CD14-positive monocyte (primary cell): Measurements from ENCODE around the gene TACO1. TPM values are rescaled to one million over a fixed set of nuclear protein-coding genes. Genes with fewer than 3 reads are reported as not detected.

ENCODE experiments used
- DNase-seq, 3 donors: peaks; one replicate each; pipeline ENCODE4 v3.0.0-alpha.2; 2011 to 2022
- H2AFZ ChIP-seq: 2 replicates; pipeline ENCODE4 v1.6.0; 2012; ENCODE audit warnings: mild to moderate bottlenecking, low read depth, low read length, inconsistent platforms; ENCODE audit not compliant: insufficient read depth, poor library complexity, severe bottlenecking
- H3K27ac ChIP-seq, 2 donors: 1 replicate in 1 of 2; 2 replicates in 1 of 2; pipeline ENCODE4 v1.5.1; 2012 to 2013; ENCODE audit warnings: low read length in 2 of 2, control low read depth in 1 of 2, inconsistent platforms in 1 of 2, low read depth in 1 of 2, mild to moderate bottlenecking in 1 of 2
- H3K27me3 ChIP-seq, 2 donors: one replicate each; pipeline versions ENCODE4 v1.6.0 to v1.6.1; 2011 to 2013; ENCODE audit warnings: low read length in 2 of 2; ENCODE audit not compliant: control insufficient read depth in 2 of 2, insufficient read depth in 2 of 2
- H3K36me3 ChIP-seq, 2 donors: replicated peaks in 1 of 2; 1 replicate in 1 of 2; 2 replicates in 1 of 2; pipeline versions ENCODE4 v1.5.1 to v1.6.1; 2012 to 2013; ENCODE audit warnings: low read length in 2 of 2, control low read depth in 1 of 2, inconsistent platforms in 1 of 2, mild to moderate bottlenecking in 1 of 2; ENCODE audit not compliant: insufficient read depth in 2 of 2, control insufficient read depth in 1 of 2
- H3K4me1 ChIP-seq, 2 donors: 1 replicate in 1 of 2; 2 replicates in 1 of 2; pipeline versions ENCODE4 v1.5.1 to v1.6.1; 2012 to 2013; ENCODE audit warnings: low read length in 2 of 2, control low read depth in 1 of 2, inconsistent platforms in 1 of 2, mild to moderate bottlenecking in 1 of 2, moderate library complexity in 1 of 2; ENCODE audit not compliant: insufficient read depth in 2 of 2, control insufficient read depth in 1 of 2
- H3K4me2 ChIP-seq: replicated peaks from 2 replicates; pipeline ENCODE3; 2012; ENCODE audit warnings: low read length, moderate library complexity, mild to moderate bottlenecking; ENCODE audit not compliant: poor library complexity, severe bottlenecking; ENCODE audit errors: extremely low read depth
- H3K4me3 ChIP-seq, 3 experiments: fragments of 200-600 bp in 1 of 3; sonication (generic) in 1 of 3; replicated peaks in 1 of 3; 1 replicate in 2 of 3; 2 replicates in 1 of 3; pipeline ENCODE4 v1.5.1; 2011 to 2013; ENCODE audit warnings: low read length in 3 of 3, mild to moderate bottlenecking in 3 of 3, control low read depth in 2 of 3, low read depth in 2 of 3, inconsistent platforms in 1 of 3, moderate library complexity in 1 of 3
- H3K79me2 ChIP-seq: 2 replicates; pipeline ENCODE4 v1.6.0; 2012; ENCODE audit warnings: mild to moderate bottlenecking, control low read depth, inconsistent platforms, low read length, moderate library complexity; ENCODE audit not compliant: insufficient read depth
- H3K9ac ChIP-seq: 2 replicates; pipeline ENCODE4 v1.6.0; 2017; ENCODE audit warnings: low read length, mild to moderate bottlenecking; ENCODE audit not compliant: insufficient read depth, poor library complexity, severe bottlenecking
- H3K9me3 ChIP-seq, 2 donors: replicated peaks in 1 of 2; 1 replicate in 1 of 2; 2 replicates in 1 of 2; pipeline versions ENCODE4 v1.5.1 to v1.6.1; 2012 to 2013; ENCODE audit warnings: low read length in 2 of 2, control low read depth in 1 of 2; ENCODE audit not compliant: control insufficient read depth in 1 of 2, insufficient read depth in 1 of 2
- H4K20me1 ChIP-seq: 2 replicates; pipeline ENCODE4 v1.6.0; 2012; ENCODE audit warnings: mild to moderate bottlenecking, low read length, control low read depth, moderate library complexity; ENCODE audit not compliant: insufficient read depth
- H3K27ac Mint-ChIP-seq, 7 donors: one replicate each; pipeline ENCODE4 v1.8.0; 2020; ENCODE audit warnings: mild to moderate bottlenecking in 7 of 7, mixed read lengths in 7 of 7, moderate library complexity in 6 of 7, inconsistent platforms in 2 of 7
- H3K27me3 Mint-ChIP-seq, 3 donors: one replicate each; pipeline ENCODE4 v1.8.0; 2021 to 2022; ENCODE audit warnings: low read depth in 3 of 3, mild to moderate bottlenecking in 3 of 3, mixed read lengths in 3 of 3, moderate library complexity in 3 of 3, inconsistent platforms in 1 of 3
- H3K36me3 Mint-ChIP-seq, 2 donors: one replicate each; pipeline ENCODE4 v1.8.0; 2020; ENCODE audit warnings: mixed read lengths in 2 of 2, inconsistent platforms in 1 of 2, mild to moderate bottlenecking in 1 of 2
- H3K4me1 Mint-ChIP-seq: one replicate; pipeline ENCODE4 v1.8.0; 2020; ENCODE audit warnings: mild to moderate bottlenecking, mixed read lengths
- H3K4me3 Mint-ChIP-seq, 2 donors: one replicate each; pipeline ENCODE4 v1.8.0; 2020; ENCODE audit warnings: mild to moderate bottlenecking in 2 of 2, mixed read lengths in 2 of 2, moderate library complexity in 1 of 2
- H3K9me3 Mint-ChIP-seq, 7 donors: one replicate each; pipeline ENCODE4 v1.8.0; 2020 to 2022; ENCODE audit warnings: mixed read lengths in 7 of 7, mild to moderate bottlenecking in 6 of 7, moderate library complexity in 6 of 7, inconsistent platforms in 2 of 7
- CTCF ChIP-seq: fragments of 200-600 bp; IDR thresholded peaks from one replicate; pipeline ENCODE4 v1.8.0; 2022; ENCODE audit warnings: antibody characterized with exemption, mild to moderate bottlenecking
- WGBS: methylation state at CpG from one replicate; pipeline ENCODE4 v1.1.5; 2013; ENCODE audit warnings: missing lambda C conversion rate; ENCODE audit not compliant: insufficient coverage; 5-methylcytosine and 5-hydroxymethylcytosine counted together
- intact Hi-C, 2 donors: fragments of 100-400 bp; cut with micrococcal nuclease; formaldehyde crosslinking; loops; one replicate each; pipeline versions ENCODE4 v1.15.0 to v1.15.1; 2023
- polyA plus RNA-seq, 3 donors: library from polyadenylated mRNA; depleted of rRNA in 1 of 3; unstranded in 2 of 3; stranded (reverse) in 1 of 3; fragments of 300-500 nt in 2 of 3; fragments of >200 nt in 1 of 3; fragmentation: Illumina TruSeq in 2 of 3; gene quantifications; 1 replicate in 2 of 3; 2 replicates in 1 of 3; pipeline ENCODE4 v1.2.3, GENCODE V29; 2012 to 2021

Gene TACO1
- polyA plus RNA-seq, 3 donors: 4.1 to 12.5 (median 9.5) TPM

- H3K9ac ChIP-seq: no peak overlapping the region
- 99% methylated on average over 9 of the region's 11 CpGs for WGBS
- Mint-ChIP-seq H3K27me3 (no peaks in the 10 kb centered on the region), H3K36me3 (peaks cover 61 to 69% of the 10 kb centered on the region in 2 donors), H3K4me3 (no peak overlapping the region), H3K4me1 (no peaks in the 10 kb centered on the region), H3K27ac (peak overlapping the region in 1 of 7 donors; percentile 2), H3K9me3 (peaks cover 0 to 3% (median 0%) of the 10 kb centered on the region in 7 donors)
- TF ChIP-seq CTCF: no peak
- peaks cover 59 to 67% of the 10 kb centered on the region in 2 donors for H3K36me3 ChIP-seq
- H4K20me1 ChIP-seq: peaks cover 80% of the 10 kb centered on the region
- no peak overlapping the region for H2AFZ ChIP-seq
- H3K9me3 ChIP-seq: no peaks in the 10 kb centered on the region
- H3K4me2 ChIP-seq: no peak overlapping the region
- no peak overlapping the region for H3K27ac ChIP-seq
- no peaks in the 10 kb centered on the region for H3K27me3 ChIP-seq
- H3K79me2 ChIP-seq: peaks cover 56% of the 10 kb centered on the region
- H3K4me3 ChIP-seq: no peak overlapping the region
- intact Hi-C loops: no loop called here
- H3K4me1 ChIP-seq: no peaks in the 10 kb centered on the region
- no peak for DNase-seq
These were observed 21.1 kb upstream of the TACO1 start for GRCh38 chr17:63579633-63580032.

- no CpG with 5 or more reads among the region's 5 CpGs for WGBS
- no peak overlapping the region for H3K27ac ChIP-seq
- H3K79me2 ChIP-seq: no peaks in the 10 kb centered on the region
- H4K20me1 ChIP-seq: peaks cover 10% of the 10 kb centered on the region
- H3K27ac Mint-ChIP-seq: no peak overlapping the region
- intact Hi-C loops: no loop called here
- no peak for DNase-seq
- no peaks in the 10 kb centered on the region for H3K9me3 Mint-ChIP-seq
- no peaks in the 10 kb centered on the region for H3K4me1 Mint-ChIP-seq
- no peak overlapping the region for H3K9ac ChIP-seq
- peaks cover 78 to 94% of the 10 kb centered on the region in 2 donors for H3K36me3 Mint-ChIP-seq
- H3K9me3 ChIP-seq: no peaks in the 10 kb centered on the region
- no peaks in the 10 kb centered on the region for H3K27me3 ChIP-seq
- H3K27me3 Mint-ChIP-seq: peaks cover 0 to 6% (median 0%) of the 10 kb centered on the region in 3 donors
- H2AFZ ChIP-seq: no peak overlapping the region
- H3K4me3 ChIP-seq: no peak overlapping the region
- H3K4me1 ChIP-seq: no peaks in the 10 kb centered on the region
- no peak overlapping the region for H3K4me2 ChIP-seq
- H3K4me3 Mint-ChIP-seq: no peak overlapping the region
- TF ChIP-seq CTCF: no peak
- H3K36me3 ChIP-seq: peaks cover 88 to 98% of the 10 kb centered on the region in 2 donors
These were observed 12.9 kb upstream of the TACO1 start for GRCh38 chr17:63587770-63588169.
